NOMO-1 treated with DMSO at 0.1 percent for 48 hours (cell line): ENCODE data around the gene SIPA1L3.
A peak's percentile ranks its signal among the peaks of the same experiment; 100 is the strongest.

Experiments
- DNase-seq: peaks from one replicate; lab custom pipeline; 2025; ENCODE audit not compliant: unreplicated experiment; lab: John Stamatoyannopoulos, UW

SIPA1L3 gene

DNA sequence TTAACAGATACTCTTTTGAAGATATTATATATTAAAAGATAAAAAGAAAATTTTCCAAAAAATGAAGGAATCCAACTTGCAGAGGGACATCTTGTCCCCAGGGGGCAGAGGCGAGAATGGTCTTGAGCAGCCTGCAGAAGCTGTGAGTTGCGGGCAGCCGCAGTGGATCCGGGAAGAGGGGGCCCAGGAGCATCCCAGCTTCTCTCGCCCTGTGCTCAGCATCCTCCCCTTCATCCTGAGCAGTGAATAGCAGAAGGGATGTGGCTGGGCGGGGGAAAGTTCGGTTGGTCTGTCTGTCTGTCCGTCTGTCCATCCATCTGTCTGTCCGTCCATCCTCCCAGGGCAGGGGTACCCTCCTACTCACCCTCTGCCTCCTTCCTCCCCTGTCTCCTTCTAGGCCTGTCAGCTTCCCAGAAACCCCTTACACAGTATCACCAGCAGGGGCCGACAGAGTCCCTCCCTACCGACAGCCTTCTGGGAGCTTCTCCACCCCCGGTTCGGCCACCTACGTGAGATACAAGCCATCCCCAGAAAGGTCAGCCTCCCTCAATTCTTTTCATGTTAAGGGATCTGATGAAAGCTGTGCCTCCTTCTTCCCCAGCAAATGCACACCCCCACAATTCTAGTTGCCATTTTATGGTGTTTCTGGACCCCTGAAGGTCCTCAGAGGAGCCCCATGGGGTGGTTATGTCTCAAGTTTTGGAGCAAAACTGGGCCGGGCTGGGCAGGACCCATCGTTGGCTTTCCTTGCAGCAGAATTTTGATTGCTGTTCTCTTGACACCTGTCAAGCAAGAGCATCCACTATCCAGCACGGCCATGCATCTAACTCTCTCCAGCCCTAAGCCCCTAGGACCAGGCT, 235.4 kb downstream of the SIPA1L3 start:
- peak; percentile 3 for DNase-seq

- no peak for DNase-seq
These were observed 236.8 kb downstream of the SIPA1L3 start for GRCh38 chr19:38143847-38144246.

DNA sequence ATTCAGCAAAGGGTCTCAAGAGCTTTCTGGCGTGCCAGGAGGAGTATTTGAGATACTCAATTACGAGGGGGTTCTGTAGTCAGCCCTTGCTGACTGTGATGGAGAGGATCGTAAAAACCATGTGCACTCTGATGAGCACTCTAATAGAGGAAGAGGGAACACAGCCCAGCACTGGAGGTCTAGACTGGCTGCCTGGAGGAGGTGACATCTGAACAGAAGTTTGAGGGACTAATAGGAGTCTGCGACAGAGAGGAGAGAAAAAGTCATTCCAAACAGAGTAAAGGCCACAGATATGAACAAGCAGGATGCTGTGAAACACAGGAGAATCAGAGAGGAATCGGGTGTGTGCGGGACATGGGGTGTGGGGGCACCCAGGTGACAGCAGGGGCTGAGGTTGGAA, 237.7 kb downstream of the SIPA1L3 start:
- DNase-seq, result no peak

- no peak for DNase-seq
These were observed 238.6 kb downstream of the SIPA1L3 start for GRCh38 chr19:38145623-38146022.

DNA sequence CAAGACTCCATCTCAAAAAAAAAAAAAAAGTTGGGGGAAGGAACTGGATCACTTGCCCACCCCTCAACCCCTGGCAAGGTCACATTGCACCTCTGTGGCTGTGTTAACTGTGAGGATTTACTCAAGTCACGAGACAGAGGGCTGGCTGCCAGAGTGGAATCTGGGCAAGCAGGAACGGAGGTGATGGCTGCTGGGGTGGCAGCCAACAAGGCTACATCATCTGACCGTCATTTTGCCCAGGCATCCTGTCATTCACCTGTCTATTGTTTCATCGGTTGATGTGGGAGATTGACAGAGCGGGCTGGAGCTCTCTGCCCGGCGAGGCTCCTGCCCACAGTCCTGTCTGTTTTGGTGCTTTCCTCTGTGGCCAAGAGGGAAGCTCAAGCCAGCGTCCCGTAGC, 241.3 kb downstream of the SIPA1L3 start:
- no peak for DNase-seq

GRCh38 chr19:38149661-38150061, 242.7 kb downstream of the SIPA1L3 start:
- no peak for DNase-seq

DNA sequence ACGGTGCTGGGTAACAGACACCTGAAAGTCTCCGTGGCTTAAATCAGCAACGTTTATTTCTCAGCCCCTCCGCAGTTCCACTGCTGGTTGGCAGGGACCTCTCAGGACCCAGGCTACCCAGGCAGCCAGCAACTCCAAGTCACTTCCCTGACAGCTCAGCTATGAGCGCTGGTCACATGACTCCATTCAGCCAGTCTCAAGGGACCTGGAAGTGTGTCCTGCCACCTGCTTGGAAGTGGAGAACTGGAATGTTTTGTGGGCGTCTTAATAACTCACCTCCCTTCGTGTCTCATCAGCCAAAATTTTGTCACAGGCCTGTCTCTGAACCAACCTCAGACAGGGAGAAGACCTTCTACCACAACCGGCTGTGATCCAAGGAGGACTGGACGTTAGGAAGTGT, 244.2 kb downstream of the SIPA1L3 start:
- DNase-seq, result no peak

GRCh38 chr19:38152461-38153379, 245.7 kb downstream of the SIPA1L3 start:
- no peak for DNase-seq

- DNase-seq, result no peak
These were observed 248.4 kb downstream of the SIPA1L3 start for GRCh38 chr19:38155453-38155852.

- DNase-seq, result no peak
These were observed 251.7 kb downstream of the SIPA1L3 start for GRCh38 chr19:38158730-38159129.

- DNase-seq, result no peak
These were observed 255.1 kb downstream of the SIPA1L3 start for GRCh38 chr19:38162094-38162493.

- no peak for DNase-seq
These were observed 255.6 kb downstream of the SIPA1L3 start for GRCh38 chr19:38162632-38163031.

DNA sequence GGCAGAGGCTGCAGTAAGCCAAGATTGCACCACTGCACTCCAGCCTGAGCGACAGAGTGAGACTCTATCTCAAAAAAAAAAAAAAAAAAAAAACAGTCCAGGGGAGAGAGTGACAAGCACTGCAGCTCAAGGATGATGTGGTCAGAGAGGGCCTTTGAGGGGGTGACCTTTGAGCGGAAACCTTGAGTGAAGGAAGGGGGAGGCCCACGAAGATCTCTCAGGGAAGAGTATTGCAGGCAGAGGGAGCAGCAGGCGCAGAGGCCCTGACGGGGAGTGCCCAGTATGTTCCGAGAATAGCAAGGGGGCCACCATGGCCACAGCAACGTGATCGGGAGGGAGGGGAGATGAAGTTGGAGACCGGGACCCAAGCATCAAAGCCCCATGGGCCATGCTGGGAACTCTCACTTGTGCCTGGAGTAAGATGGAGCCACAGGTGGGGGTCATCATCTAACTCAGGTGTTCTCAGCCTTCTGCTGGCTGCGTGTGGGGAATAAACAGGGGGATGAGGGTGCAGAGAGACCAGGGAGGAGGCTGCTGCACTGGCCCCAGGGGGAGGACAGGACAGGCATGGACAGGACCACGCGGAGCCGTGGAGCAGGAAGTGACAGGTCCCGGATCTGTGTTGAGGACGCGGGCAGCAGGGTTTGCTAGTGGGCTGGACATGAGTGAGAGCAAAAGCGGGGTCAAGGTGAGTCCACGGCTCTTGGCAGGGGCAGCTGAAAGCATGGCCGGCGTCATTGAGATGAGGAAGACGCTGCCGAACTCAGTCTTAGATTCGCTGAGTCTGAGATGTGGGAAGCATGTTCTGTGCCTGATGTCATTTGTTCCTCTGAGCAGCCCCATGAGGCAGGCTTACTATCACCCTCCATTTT, 256.6 kb downstream of the SIPA1L3 start:
- DNase-seq, result no peak

- no peak for DNase-seq
These were observed 257.5 kb downstream of the SIPA1L3 start for GRCh38 chr19:38164526-38164925.

DNA sequence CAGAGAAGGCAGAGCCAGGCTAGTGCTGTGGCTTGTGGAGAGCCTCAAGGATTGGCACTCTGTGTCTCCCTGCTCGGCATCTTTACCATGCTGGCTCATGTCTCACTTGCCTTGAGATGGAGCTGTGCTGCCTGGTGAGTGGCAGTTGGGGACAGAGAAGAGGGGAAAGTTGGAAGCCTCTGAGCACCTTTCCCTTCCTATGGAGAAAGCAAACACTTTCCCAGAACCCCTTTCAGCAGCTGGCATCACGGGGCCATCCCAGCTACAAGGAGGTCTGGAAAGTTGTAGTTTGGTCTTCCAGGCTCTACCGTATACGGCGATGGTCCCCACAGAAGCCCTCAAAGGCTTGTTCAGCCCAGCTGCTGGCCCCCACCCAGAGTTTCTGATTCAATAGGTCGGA, 258.3 kb downstream of the SIPA1L3 start:
- no peak for DNase-seq

DNA sequence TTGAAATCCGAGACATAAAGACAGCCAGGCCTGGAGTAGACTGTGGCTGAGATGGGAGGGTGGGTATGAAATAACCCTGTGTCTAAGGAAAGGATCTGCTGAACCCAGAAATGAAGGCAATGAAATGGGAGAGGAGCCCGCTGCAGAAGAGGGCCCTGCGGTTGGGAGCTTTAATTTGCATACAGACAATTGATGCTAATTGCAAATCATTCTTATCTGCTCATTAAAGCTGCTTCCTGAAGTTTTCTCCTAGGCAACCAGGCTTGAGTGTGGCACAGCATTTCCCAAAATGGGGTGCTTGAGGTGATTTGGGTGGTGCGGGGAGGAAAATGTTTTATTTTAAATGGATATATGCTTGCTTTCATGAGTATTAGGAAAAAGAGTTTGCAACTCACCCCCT, 261.6 kb downstream of the SIPA1L3 start:
- DNase-seq, result no peak

DNA sequence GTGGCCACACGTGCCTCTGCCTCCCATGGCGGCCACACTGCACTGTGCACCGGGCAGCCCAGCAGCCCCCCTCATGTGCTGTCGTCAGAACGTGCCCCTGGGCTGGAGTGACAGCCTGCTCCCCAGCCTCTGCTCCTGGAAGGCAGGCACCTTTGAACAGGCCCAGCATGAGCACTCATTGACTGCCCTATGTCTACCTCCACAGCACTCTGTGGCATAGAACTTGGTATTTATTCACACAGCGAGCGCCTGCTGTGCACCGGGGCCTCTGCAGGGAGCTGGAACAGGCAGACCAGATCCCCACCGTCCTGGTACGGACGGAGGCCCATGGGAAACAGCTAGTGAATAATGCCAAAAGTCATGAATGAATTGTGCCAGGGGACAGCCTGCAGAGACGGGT, 263.3 kb downstream of the SIPA1L3 start:
- DNase-seq, result no peak

GRCh38 chr19:38172001-38172400, 265.0 kb downstream of the SIPA1L3 start:
- no peak for DNase-seq

DNA sequence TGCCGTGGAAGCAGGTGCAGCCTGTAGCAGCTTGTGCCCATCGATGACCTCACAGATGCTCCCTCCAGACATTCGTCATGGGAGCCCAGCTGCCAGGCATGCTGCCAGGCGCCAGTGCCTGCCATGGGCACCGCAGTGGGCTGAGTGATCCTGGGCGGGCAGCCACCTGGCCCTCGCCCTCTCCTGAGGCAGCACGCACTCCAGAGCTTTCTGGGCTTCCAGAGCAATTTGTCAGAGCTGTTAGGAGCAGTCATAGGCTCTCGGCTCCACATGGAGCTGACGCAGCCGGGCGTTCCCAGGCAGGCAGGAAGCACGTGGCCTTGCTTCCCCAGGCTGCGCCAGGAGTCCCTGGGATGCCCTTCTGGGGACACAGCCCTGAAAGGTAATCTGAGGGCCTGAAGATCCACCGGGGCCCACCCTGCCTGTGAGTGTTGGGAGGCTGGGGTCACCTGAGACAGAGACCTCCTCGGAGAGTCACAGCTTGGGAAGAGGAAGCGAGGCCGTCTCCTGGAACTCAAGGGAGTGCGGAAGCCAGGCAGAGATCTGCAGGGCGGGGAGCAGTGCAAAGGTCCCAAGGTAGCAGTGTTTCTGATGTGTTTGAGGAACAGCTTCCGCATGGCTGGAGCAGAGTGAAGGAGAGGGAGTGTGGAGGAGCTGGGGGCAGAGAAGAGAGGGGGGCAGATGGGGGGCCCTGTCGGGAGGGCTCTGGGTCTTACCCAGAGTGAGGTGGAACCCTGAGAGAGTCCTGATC, 266.5 kb downstream of the SIPA1L3 start:
- DNase-seq, result no peak

DNA sequence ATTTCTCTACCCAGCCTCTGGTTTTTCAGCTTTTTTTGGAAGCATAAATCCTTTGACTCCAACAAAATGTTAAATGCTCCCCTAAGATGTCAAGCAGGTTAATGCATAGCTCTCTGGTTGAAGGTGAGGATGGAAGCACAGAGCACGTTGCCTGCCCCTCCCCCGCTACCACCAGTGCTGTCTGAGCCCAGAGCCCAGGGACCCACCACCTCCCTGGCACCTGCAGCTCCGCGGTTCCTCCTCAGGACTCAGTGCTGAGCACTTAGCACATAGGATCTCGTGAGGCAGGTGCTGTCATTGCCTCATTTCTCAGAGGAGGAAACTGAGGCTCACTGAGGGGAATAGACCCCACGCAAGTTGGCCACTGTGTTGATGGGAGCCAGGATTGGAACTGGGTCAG, 268.4 kb downstream of the SIPA1L3 start:
- DNase-seq, result no peak
